GM12801 (cell line): ENCODE results near the gene JMJD4.

Source experiments
- CTCF ChIP-seq: IDR thresholded peaks from one replicate; pipeline ENCODE4 v1.5.1; 2011; ENCODE audit warnings: control low read depth; ENCODE audit not compliant: insufficient read length; ENCODE audit errors: extremely low read depth

The JMJD4 gene

GRCh38 chr1:227734856-227735538 lies at the start of gene JMJD4, which contains the start of gene SNAP47:
TSS of gene JMJD4 (minus strand) at chr1:227735302. CDS start at chr1:227735273, 29 bp downstream.
TSS of gene SNAP47 (plus strand) at chr1:227735435. CDS start at chr1:227747737, 12,302 bp downstream.
- TF ChIP-seq CTCF, result no peak

GRCh38 chr1:227782226-227782625 lies 47.1 kb upstream of the JMJD4 start:
- TF ChIP-seq CTCF, result no peak

GRCh38 chr1:227781314-227781930 lies 46.3 kb upstream of the JMJD4 start:
- TF ChIP-seq CTCF, result no peak

- TF ChIP-seq CTCF, result no peak
Observed at GRCh38 chr1:227780101-227781044, 45.3 kb upstream of the JMJD4 start.

GRCh38 chr1:227779685-227780084 lies 44.6 kb upstream of the JMJD4 start:
- no peak for TF ChIP-seq CTCF

GRCh38 chr1:227779021-227779441 lies 43.9 kb upstream of the JMJD4 start:
- no peak for TF ChIP-seq CTCF

GRCh38 chr1:227778401-227778947 lies 43.4 kb upstream of the JMJD4 start:
- TF ChIP-seq CTCF, result no peak
